NCI-H2196 treated with DMSO at 0.1 percent for 48 hours (cell line): Measurements from ENCODE around the gene NPR3.

Experiments
- DNase-seq: peaks from one replicate; lab custom pipeline; 2025; ENCODE audit not compliant: unreplicated experiment; lab: John Stamatoyannopoulos, UW

Gene NPR3

GRCh38 chr5:32805971-32806638 is 95.0 kb downstream of the NPR3 start:
- no peak for DNase-seq

DNA sequence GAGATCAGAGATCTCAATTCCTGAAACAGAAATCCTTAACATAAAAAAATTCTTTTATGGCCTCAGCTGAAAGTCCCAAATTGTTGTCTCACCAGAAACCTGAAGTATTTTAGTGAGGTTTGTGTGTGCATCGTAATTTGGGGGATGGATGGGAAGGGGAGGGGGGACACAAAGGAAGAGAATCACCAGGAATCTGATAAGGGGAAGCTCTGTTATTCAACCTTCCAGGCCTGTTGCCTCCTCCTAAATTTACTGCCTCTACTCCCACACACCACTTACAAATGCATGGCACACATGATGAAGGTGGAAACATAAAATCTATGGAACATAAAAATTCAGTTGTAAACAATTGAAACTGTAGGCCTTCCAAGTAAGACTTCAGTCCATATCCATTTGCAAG is 97.7 kb downstream of the NPR3 start:
- no peak for DNase-seq

GRCh38 chr5:32810804-32811203 is 99.7 kb downstream of the NPR3 start:
- no peak for DNase-seq

- DNase-seq: no peak
Observed at GRCh38 chr5:32812399-32812798, 101.3 kb downstream of the NPR3 start.

DNA sequence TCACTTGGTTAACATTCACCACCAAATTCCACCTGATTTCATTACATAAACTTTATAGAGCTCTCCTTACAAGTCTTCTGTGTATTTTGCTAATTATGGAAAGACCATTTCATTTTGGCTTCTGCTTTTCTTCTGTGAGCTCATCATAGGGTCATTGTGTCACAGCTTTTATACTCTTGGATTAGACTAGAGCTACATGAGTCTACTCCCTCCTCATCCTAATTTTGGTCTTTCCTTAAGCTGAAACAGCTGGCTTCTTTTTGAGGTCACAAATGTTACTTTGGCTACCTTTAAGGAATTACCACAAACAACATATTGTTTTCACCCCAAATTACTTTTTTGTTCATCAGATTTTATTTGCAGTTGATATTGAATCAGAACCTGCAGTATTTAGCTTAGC is 103.0 kb downstream of the NPR3 start:
- DNase-seq: no peak

DNA sequence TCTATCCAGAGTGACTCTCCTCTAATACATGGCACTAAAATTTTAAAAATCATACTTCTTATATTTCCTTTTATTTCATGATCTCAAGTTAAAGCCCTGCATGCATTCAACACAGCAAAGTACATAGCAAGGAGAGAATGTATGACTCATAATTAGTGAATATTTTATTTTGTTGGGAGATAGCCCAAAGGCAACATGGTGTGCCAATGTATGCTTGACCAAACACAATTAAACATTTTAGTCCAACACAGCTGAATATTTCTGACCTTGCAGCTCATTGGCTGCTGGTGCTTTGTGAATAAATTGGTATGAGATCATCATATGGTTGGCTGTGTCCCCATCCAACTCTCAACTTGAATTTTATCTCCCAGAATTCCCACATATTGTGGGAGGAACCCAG is 103.5 kb downstream of the NPR3 start:
- no peak for DNase-seq

- DNase-seq: no peak
Observed at GRCh38 chr5:32827981-32828380, 116.9 kb downstream of the NPR3 start.

DNA sequence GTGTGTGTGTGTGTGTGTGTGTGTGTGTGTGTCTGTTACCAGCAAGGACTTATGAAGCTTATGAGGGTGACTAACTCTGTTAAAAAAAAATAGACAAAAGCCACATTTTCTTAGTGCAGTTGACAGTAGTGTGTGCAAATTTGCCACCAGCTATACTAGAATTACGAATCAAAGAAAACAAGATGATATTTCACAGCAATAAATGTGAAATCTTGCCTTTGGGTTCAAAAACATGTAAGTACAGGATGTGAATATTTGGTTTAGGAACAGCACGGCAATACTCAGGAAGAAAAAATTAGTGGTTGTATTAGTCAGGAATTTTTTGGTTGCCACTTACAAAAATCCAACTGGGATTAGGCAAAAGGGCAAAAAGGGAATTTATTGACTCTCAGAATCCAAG is 117.4 kb downstream of the NPR3 start:
- DNase-seq: no peak

DNA sequence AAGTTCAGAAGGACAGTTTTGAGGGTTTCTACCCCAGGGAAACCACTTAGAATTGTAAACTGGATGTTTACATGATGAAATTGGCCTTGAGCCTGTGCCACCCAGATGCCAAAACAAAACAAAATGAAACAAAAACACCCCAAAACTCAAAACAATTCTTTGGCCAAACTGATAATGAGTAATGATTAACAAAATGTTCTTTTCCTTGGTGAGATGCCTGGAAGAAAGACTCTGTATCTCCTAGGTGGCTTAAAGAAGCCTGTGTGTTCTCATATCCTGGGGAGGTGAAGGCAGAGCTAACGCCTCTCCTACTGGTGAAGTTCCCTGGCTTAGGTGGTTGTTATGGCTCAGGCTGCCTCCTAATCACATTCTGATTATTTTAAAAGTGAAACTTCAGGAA is 120.5 kb downstream of the NPR3 start:
- DNase-seq: no peak

DNA sequence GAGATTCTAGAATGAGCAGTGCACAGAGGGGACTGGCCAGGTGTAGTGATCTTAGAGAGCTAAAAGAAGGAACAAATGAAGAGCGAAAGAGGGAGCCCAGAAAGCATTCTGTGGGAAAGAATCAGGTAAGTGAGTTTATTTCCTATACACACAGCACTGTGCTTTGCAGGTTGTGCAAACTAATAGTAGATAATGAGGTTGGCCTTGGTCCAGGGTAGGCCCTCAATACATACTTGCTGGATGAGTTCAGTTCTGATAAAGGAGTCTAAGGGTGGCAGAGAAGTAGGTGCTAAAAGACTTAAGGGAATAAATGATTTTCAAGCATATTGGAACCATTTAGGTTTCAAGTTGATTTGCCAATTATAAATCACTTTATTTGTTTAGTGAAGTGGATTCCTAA is 122.0 kb downstream of the NPR3 start:
- DNase-seq: no peak

- DNase-seq: no peak
Observed at GRCh38 chr5:32833663-32834062, 122.5 kb downstream of the NPR3 start.

- DNase-seq: no peak
Observed at GRCh38 chr5:32834251-32834650, 123.1 kb downstream of the NPR3 start.

DNA sequence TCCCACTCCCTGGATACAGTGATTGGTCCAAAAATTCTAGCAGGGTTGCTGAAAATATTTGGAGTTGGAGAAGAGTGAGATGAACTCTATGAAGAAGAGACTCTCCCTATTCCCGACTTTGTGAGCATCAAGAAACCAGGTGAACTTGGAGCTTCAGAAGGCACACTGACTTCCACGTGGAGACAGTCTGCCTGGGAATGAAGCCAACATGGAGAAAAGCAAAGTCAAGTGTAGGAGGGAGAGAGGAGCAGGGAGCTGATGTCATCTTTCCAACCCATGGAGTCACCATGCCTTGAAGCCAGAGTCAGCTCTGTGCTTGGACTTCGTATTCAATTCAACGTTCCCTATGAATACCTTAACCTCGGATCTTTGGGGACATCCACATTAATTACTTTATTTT is 125.1 kb downstream of the NPR3 start:
- no peak for DNase-seq

- no peak for DNase-seq
Observed at GRCh38 chr5:32837211-32837610, 126.1 kb downstream of the NPR3 start.

DNA sequence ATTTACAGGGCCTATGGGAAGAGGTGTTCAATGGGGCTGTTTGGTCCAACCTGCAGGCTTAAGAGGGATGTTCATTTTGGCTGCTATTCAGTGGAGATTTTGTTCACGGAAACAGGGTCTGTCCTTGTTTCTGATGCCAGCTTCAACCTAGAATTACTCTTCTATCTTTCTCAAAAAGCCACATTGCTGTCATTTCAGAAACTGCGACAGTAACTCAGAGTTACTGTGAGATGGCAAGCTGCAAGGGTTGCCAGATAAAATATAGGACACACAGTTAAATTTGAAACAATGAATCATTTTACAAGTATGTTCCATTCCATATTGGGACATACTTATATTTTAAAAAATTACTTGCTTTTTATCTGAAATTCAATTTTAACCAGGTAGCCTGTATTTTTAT is 128.0 kb downstream of the NPR3 start:
- DNase-seq: no peak

GRCh38 chr5:32840606-32841005 is 129.5 kb downstream of the NPR3 start:
- no peak for DNase-seq
